GM19351 (cell line): Measurements from ENCODE around the gene PCBP3.

ENCODE experiments used
- ATAC-seq: cut with Tn5 transposase; IDR thresholded peaks from one replicate; pipeline ENCODE4 v1.9.1; 2021; ENCODE audit warnings: mild to moderate bottlenecking, moderate library complexity; ENCODE audit not compliant: unreplicated experiment

The PCBP3 gene

GRCh38 chr21:45856442-45856841 lies 212.9 kb downstream of the PCBP3 start:
- ATAC-seq, result no peak

GRCh38 chr21:45856906-45857305 lies 213.4 kb downstream of the PCBP3 start:
- ATAC-seq, result no peak

- ATAC-seq, result no peak
Measured at GRCh38 chr21:45857761-45858160, 214.2 kb downstream of the PCBP3 start.

GRCh38 chr21:45858180-45858579 lies 214.7 kb downstream of the PCBP3 start:
- no peak for ATAC-seq

- ATAC-seq, result no peak
Measured at GRCh38 chr21:45859041-45859761, 215.7 kb downstream of the PCBP3 start.

GRCh38 chr21:45859762-45860357 lies 216.3 kb downstream of the PCBP3 start:
- no peak for ATAC-seq

GRCh38 chr21:45860493-45861155 lies 217.1 kb downstream of the PCBP3 start:
- ATAC-seq, result no peak

GRCh38 chr21:45861156-45861870 lies 217.8 kb downstream of the PCBP3 start:
- ATAC-seq, result no peak

- ATAC-seq, result no peak
Measured at GRCh38 chr21:45862543-45863207, 219.2 kb downstream of the PCBP3 start.

GRCh38 chr21:45863267-45863666 lies 219.7 kb downstream of the PCBP3 start:
- no peak for ATAC-seq

- no peak for ATAC-seq
Measured at GRCh38 chr21:45863751-45864150, 220.2 kb downstream of the PCBP3 start.

- ATAC-seq, result no peak
Measured at GRCh38 chr21:45864436-45864835, 220.9 kb downstream of the PCBP3 start.

GRCh38 chr21:45865106-45865835 lies 221.7 kb downstream of the PCBP3 start:
- ATAC-seq, result no peak

- ATAC-seq, result no peak
Measured at GRCh38 chr21:45866551-45866950, 223.0 kb downstream of the PCBP3 start.

GRCh38 chr21:45867041-45867666 lies 223.6 kb downstream of the PCBP3 start:
- ATAC-seq, result no peak

GRCh38 chr21:45867671-45868081 lies 224.2 kb downstream of the PCBP3 start:
- ATAC-seq, result no peak

- ATAC-seq, result no peak
Measured at GRCh38 chr21:45868086-45868485, 224.6 kb downstream of the PCBP3 start.

GRCh38 chr21:45868488-45868887 lies 225.0 kb downstream of the PCBP3 start:
- ATAC-seq, result no peak

GRCh38 chr21:45869121-45870007 lies 225.8 kb downstream of the PCBP3 start:
- no peak for ATAC-seq
